Glomerular visceral epithelial cell (primary cell): ENCODE data around the gene COIL.

Experiments
- DNase-seq: peaks from one replicate; pipeline ENCODE4 v3.0.0-alpha.2; 2016; ENCODE audit errors: extremely low spot score

Gene COIL

DNA sequence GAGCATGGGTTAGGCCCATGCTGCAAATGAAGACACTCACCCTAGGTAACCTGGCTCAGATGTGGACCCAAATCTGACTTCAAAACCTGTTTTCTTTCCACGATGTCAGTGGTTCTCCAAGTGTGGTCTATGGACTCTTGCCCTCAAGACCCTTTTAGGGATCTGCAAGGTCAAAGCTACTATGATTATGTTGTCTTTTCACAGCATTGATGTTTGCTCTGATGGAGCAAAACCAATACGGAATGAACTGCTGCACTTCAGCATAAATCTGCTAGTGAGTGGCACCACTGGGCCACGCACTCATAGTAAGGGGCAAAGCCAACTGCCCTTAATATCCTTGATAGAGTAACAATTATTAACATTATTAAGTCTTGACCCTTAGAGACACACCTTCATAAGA is 25.4 kb downstream of the COIL start:
- DNase-seq: no peak

DNA sequence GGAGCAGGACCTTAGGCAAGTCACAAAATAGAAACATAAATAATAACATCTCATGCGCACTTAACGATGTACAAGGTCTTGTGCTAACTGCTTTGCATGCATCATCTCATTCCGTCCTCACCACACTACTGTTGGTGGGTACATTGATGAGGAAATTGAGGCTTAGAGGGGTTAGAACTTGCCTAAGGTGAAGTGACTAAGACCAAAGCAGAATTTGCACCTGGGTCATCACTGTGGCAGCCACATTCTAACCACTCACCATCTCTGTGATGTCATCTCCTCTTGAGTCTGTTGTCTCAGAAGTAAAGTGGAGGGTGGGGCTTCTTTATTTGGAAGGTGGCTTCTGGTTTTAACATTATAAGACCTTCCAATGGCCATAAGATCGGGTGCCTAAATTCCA is 26.6 kb downstream of the COIL start:
- no peak for DNase-seq

DNA sequence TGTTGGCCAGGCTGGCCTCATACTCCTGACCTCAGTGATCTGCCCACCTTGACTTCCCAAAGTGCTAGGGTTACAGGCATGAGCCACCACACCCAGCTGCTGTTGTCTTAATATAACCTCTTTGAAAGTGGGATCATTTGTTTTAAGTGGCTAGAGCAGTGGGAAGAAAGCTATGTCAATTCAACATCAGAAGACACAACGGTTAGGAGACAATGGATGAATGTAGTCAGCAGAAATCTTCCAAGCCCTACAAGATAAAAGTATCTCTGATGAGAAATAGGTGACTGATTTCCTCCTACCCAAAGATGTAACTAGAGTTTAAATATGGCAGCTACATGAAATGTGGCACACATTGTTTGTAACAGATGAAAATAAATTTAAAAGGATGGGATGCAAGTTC is 27.0 kb downstream of the COIL start:
- no peak for DNase-seq

DNA sequence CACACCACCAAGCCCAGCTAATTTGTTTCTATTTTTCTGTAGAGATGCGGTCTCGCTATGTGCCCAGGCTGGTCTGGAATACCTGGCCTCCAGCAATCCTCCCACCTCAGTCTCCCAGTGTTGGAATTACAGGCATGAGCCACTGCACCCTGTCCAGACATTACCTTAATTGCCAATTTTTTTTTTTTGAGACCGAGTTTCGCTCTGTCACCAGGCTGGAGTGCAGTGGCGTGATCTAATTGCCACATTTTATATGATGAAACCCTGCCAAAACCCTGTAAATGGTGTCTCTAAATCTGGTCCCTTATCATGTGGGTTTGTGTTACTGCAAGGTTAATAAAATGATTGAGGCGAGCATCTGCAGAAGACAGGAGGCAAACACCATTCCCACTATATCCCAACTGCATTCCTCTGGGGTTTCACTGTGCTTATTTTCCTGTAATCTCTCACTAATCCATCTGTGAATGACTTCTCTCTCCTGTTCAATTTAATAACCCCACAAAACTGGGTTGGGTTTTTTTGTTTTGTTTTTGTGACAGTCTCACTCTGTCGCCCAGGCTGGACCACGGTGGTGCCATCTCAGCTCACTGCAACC is 27.6 kb downstream of the COIL start:
- no peak for DNase-seq

DNA sequence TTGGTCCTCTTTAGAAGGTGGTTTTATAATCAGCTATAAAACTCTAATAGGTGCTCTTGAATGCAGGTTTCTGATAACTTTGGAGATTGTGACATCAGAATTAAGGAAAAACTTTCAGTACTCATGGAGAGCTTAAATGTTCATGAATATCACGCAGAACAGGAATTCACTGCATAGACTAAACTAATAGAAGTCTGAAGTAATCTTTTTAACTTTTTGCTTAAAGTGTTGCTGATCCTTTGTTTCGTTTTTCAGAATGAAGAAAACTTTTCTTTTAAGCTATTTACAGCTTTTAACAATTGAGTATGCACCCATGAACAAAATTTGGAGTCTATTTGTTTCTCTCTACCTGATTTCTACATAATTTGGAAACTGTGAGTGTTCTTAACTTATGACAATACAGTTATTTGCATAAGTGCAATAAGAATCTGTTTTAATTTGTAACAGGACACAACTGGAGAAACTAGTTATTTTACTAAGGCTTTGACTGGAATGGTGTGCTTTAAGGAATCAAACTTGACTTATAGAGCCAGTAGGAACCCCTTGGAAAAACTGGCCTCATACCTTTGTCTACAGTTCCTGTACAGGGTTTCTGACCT is 30.0 kb downstream of the COIL start:
- no peak for DNase-seq

DNA sequence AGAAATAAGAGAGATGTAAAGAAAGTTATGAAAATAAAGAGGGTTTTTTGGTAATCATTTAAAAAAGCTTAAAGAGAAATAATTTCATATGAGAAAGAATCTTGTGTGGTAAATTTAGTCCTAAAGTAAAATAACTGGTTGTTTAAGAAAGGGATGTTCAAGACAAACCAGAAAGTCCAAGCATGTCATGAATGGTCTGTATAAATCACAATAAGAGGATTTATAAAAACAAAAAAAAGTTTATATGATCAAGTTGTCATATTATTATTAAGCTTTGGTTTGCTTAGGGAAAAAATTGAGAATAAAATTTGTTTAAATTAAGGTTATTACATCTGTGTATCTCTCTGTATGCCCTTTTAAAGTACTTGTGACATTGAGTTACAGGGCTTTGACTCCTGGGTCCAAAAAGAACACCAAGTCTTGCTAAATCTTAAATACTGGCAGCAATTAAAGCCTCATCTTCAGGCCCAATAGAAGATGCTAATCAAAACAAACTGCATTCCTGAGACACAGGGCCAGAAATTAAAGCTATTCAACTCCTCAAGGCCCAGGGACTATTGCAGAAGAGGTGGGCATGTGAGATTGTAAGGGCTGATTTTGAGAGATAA is 31.4 kb downstream of the COIL start:
- DNase-seq: no peak

DNA sequence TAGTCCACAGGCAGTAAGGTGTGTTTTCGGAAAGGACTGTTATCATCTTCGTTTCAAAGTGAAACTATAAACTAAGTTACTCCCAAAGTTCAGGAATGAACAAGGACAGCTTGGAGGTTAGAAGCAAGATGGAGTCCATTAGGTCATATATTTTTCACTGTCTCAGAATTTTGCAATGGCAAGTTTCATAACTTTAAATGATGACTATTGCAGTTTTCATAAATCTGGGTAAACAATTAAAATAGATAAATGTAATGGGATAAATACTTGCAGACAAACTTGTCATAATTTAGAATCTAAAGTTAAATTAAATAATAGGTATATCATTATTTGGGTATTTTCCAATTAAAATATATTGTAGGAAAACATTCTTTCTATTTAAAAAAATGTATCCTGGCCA is 32.3 kb downstream of the COIL start:
- no peak for DNase-seq

DNA sequence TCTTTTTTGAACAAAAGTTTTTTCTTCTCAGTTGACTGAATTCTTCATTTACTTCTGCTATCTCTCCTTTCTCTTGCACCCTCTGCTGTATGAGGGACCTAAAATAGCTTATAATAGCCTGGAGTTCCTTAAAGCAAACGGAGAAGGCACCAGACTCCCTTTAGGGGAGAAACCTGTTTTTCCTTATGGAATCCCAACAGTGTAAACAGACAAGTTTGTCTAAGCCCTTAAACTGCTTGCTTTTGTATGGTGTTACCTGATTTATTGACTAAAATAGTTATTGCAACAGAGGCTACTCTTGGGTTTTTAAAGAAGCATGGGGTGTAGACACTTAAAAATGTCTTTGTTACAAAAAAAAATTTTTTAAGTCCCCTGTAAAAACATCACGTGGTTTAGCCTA is 34.1 kb downstream of the COIL start:
- DNase-seq: no peak

DNA sequence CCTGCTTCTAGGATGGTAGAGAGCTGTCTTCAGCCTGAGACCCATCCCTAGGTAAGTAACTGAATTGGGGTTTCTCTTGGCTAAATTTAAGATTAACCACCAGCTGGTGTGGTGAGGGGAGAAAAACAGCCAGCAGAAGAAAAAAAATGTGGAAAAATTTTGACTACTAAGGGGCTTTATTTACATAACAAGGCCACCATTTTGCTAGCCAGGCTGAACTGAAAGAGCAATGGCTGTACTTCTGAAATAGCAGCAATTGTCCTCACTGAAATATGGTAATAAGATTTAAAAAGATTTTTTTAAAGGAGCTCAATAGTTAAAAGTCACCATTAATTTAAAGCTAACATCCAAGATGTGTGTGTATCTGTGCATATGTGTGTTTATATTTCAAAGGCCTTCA is 34.6 kb downstream of the COIL start:
- DNase-seq: no peak

DNA sequence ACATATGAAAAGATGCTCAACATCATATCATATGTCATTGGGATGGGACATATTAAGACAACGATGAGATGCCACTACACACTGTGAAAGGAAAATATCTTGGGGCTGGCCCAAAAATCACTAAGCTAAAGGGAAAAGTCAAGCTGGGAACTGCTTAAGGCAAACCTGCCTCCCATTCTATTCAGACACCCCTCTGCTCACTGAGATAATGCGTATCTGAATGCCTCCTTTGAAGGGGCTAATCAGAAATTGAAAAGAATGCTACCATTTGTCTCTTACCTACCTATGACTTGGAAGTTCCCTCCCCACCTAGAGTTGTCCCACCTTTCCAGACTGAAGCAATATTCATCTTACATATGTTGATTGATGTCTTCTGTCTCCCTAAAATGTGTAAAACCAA is 35.8 kb downstream of the COIL start:
- DNase-seq: no peak

DNA sequence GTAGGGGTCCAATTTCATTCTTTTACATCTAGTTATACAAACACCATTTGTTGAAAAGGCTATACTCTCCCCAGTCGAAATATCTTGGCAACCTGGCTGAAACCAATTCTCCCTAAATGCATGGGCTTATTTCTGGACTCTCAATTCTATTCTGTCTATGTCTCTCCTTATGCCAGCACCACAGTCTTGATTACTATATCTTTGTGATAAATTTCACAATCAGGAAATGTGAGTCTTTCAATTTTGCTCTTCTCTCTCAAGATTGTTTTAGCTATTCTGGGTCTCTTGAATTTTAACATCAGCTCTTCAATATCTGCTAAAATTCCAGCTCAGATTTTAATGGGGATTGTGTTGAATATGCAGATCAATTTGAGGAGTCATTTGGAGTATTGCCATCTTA is 41.1 kb downstream of the COIL start:
- no peak for DNase-seq

DNA sequence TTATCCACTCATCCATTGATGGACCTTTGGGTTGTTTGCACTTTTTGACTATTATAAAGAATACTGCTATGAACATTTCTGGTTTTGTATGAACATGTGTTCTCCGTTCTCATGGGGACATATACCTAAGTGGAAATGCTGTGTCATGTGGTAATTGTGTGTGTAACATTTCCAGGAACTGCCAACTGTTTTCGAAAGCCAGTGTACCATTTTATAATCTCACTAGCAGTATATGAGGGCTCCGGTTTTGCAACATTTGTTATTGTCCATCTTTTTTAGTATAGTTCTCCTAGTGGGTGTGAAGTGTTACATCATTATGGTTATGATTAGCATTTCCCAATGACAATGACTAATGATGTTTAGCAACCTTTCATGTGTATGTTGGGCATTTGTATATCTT is 41.9 kb downstream of the COIL start:
- DNase-seq: no peak

DNA sequence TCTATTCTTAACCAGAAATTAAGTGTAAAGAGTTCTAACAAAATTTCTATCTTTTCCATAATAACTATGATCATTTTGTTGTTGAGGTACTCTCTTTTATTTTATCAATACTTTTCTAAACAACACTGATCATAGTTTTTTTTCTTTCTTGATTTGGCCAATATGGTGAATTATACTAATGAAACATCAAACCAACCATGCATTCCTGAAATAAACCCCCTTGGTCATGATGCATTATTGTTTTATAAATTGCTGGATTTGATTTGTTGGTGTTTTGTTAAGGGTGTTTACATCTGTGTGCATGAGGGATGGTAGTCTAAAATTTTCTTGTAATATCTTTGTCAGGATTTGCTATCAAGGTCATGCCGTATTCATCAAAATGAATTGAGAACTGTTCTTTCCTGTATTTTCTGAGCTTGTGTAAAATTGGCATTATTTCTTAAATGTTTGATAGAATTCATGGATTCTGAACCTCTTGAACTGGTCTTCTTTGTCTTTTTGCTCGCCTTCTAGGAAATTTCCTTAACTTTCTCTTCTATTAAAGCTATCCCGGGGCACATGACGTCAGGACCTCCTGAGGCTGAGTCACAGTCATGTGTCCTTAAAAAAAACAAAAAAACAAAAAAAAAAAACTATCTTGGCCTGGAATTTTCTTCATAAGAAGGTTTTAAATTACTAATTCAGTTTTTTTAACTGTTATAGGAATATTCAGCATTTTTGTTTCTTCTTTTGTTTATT is 43.1 kb downstream of the COIL start:
- DNase-seq: no peak

DNA sequence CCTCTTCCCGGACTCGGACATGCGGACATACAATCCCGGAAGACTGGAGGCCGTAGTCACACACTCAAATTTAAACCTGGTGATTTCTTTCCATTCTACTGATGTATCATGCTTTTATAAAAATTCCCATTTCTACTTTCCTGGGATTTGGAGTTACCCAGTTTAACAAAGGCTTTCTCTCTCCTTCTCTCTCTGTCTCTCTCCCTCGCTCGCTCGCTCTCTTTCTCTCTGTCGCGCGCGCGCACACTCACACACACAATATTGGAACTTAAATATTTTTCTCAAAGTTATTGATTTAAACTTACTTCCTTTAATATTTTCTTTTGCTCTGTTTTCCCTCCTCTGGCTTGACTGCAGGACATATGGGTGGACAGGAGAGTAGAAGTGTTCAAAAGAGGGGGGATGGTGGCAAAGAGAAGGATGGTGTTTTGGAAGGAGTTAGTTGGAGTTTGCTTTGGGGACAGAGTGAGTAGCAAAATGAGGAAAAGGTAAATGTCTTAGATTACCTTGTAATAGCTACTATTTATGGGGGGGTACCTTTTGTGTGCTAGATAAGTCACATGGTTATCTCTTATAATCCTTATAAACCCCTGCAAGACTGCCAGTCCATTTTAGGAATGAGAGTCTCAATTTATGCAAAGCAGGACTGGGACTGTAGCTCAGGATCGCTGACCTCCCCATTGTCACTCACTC is 46.1 kb downstream of the COIL start:
- no peak for DNase-seq

DNA sequence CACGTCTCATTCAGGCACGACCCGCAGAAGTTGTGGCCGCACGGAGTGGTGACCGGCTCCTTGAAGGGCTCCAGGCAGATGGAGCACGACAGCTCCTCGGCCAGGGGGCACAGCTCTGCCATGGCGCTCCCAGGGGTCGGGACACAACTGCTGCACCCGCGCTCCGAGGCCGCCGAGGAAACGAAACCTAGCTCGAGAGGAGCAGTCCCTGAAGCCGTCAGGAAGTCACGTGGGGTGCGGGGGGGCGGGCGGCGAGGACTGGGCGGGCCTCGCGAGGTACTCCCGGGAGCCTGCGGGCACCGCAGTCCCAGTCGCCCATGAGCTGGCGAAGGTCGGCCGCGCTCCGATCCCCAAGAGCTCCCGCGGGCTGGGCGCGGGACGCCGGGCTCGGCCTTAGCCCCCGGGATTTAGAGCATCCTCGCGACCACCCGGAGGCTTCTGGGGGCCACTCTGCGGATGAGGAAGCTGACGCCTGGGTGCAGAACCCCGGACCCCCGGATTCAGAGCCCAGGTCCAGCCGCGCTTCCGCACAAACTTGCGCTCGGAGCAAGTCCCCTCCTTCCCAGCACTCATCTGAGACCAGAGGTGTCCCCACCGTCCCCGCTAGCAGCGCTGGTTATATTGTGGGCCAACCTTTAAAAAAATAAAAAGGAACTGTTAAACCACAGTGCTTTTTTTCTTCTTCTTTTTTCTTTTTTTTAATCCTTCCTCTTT is 46.8 kb downstream of the COIL start, which contains the start of gene TRIM25:
TSS of gene TRIM25 (minus strand) at position 183 of the 714 bp plus-strand sequence. CDS start at position 122, 61 bp downstream.
- DNase-seq: peak; percentile 92

DNA sequence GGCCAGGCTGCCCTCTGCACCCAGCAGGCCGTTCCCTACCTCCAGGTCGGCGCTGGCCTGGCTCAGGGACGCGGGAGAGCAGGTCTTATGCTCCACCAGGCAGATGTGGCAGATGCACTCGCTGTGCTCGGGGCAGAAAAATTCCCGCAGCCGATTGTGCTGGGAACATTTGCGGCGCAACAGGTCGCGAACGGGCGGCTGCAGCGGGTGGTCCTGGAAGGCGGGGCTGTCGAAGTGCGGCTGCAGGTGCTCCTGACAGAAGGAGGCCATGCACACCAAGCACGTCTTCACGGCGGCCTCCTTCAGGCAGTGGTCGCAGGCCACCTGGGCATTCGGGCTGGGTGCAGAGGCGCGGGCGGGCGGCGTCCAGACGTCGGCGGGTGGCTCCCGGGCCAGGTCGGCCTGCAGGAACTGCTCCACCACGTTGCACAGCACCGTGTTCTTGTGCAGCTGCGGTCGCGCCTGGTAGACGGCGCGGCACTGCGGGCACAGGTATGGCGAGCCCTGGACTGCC is 47.4 kb downstream of the COIL start:
- peak; percentile 21 for DNase-seq

DNA sequence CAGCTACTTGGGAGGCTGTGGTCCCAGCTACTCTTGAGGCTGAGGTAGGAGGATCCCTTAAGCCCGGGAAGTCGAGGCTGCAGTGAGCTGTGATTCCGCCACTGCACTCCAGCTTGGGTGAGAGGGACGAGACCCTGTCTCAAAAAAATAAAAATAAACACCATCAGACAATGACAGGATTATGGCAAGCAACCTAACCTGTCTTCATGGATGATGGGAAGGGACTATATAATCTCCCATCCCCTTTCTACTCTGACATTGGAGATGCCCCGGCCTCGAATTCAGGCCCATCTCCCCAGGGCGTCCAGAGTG is 47.9 kb downstream of the COIL start:
- DNase-seq: no peak

DNA sequence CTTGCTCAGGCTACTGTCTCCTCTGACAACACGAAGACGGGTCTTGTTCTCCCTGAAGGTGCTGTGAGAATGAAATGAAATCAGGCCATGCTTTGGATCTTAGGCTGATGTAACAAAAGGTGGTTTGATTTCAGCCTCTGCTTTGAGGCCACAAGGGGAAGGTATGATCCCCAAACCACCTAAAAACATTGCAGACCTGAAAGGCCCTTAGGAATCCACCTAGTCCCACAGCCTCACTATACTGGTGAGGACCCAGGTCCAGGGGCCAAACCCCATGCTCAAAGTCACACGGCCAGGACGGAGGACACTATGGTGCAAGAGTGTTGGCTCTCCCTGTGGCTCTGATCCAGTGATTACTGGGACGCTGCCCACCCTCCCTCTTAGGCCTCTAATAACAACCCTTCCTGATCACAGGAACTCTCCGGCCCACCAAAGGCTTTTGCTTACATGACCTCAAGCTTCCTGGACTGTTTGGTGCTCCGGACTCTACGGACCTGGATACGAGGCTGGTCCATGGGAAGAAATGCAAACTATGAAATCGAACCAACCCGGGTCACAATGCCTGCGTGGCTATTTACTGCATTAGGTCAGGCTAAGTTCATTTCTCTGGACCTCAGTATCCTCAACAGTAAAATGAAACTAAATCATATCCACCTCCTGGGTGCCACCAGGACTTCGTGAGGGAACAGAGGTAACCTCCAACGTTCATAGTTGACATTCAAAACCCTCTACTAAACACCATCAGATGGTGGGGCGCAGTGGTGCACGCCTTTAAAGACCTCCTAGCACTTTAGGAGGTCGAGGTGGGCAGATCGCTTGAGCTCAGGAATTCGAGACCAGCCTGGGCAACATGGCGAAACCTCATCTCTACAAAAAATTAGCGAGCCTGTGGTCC is 48.5 kb downstream of the COIL start:
- DNase-seq: no peak

DNA sequence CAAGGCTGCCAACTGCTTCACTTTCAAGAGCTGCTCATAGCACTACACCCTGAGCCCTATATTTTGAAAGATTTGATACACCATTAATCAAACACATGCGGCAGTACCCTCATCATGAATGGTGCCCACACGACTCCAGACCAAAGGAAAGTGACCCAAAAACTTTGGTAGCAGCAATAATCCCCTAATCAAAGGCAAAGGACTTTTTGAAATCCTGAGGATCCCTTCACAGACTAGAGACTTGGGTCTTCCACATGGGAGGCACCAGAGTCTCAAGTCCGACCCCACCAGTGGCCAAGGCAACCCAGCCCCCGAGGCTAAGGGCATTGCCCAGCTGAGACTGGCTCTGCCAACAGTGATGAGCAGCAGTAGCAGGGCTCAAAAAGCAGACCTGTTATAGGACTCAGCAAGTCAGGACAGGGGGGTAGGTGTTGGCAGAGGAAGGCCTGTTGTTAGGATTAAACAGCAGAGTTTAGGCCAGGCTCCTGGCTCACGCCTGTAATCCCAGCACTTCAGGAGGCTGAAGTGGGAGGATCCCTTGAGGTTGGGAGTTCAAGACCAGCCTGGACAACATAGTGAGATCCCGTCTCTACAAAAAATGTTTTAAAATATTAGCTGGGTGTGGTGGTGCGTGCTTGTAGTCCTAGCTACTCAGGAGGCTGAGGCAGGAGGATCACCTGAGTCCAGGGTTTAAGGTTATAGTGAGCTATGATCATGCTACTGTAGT is 50.2 kb downstream of the COIL start:
- DNase-seq: no peak
